GM12878 (cell line): ENCODE data around the gene UBR2. TPM values are rescaled to one million over a fixed set of nuclear protein-coding genes. Genes with fewer than 3 reads are reported as not detected.

Source experiments
- BACH1 ChIP-seq: fragments of 450-650 bp; IDR thresholded peaks from 2 replicates; pipeline ENCODE4 v1.6.1; 2017; ENCODE audit warnings: mild to moderate bottlenecking, borderline replicate concordance
- CREM ChIP-seq: IDR thresholded peaks from 2 replicates; pipeline ENCODE4 v1.6.1; 2014; ENCODE audit warnings: antibody characterized with exemption, low read depth
- EZH2 ChIP-seq: IDR thresholded peaks from 2 replicates; pipeline ENCODE4 v1.6.1; 2012; ENCODE audit warnings: low read depth, mild to moderate bottlenecking, control low read depth, inconsistent platforms, low read length, borderline replicate concordance; ENCODE audit not compliant: control insufficient read depth
- HCFC1 ChIP-seq: fragments of 150-350 bp; IDR thresholded peaks from 2 replicates; pipeline ENCODE4 v1.6.1; 2014; ENCODE audit warnings: low read length
- KDM1A ChIP-seq: fragments of 200-600 bp; sonication (generic); IDR thresholded peaks from 2 replicates; pipeline ENCODE4 v1.6.1; 2016; ENCODE audit warnings: borderline replicate concordance
- LARP7 ChIP-seq: fragments of 450-650 bp; IDR thresholded peaks from 2 replicates; pipeline ENCODE4 v1.6.1; 2017; ENCODE audit warnings: mild to moderate bottlenecking
- MTA2 ChIP-seq: fragments of 450-650 bp; IDR thresholded peaks from 2 replicates; pipeline ENCODE4 v1.6.1; 2016; ENCODE audit warnings: low read depth, mild to moderate bottlenecking, moderate library complexity
- NFXL1 ChIP-seq: fragments of 450-650 bp; IDR thresholded peaks from 2 replicates; pipeline ENCODE4 v1.6.1; 2017; ENCODE audit warnings: antibody characterized with exemption, mild to moderate bottlenecking, borderline replicate concordance
- NFYA ChIP-seq: IDR thresholded peaks from 2 replicates; pipeline ENCODE4 v1.6.1; 2011; ENCODE audit warnings: low read depth, mild to moderate bottlenecking, low read length, improper control_type of control experiment, borderline replicate concordance
- NR2C1 ChIP-seq: fragments of 450-650 bp; IDR thresholded peaks from 2 replicates; pipeline ENCODE4 v1.6.1; 2017; ENCODE audit warnings: antibody characterized with exemption, mild to moderate bottlenecking, moderate library complexity
- PML ChIP-seq: IDR thresholded peaks from 2 replicates; pipeline ENCODE4 v1.6.1; 2012; ENCODE audit warnings: low read length, inconsistent platforms
- STAT1 ChIP-seq: fragments of 450-650 bp; conservative IDR thresholded peaks from 2 replicates; pipeline ENCODE4 v1.6.1; 2014; ENCODE audit warnings: antibody characterized with exemption, mild to moderate bottlenecking
- TAF1 ChIP-seq: IDR thresholded peaks from 2 replicates; pipeline ENCODE4 v1.6.1; 2011; ENCODE audit warnings: mild to moderate bottlenecking, low read depth, low read length, borderline replicate concordance
- ZZZ3 ChIP-seq: IDR thresholded peaks from 2 replicates; pipeline ENCODE4 v1.6.1; 2011; ENCODE audit warnings: low read depth; ENCODE audit not compliant: control insufficient read depth, insufficient read length
- polyA plus RNA-seq, 11 experiments: library from polyadenylated mRNA; depleted of rRNA in 4 of 11; unstranded in 6 of 11; stranded (reverse) in 5 of 11; fragments of >200 nt; fragmentation: Nextera tagmentation in 4 of 11; fragmentation: Illumina TruSeq in 1 of 11; extraction: Ambion mirVana in 4 of 11; extraction: Trizol in 1 of 11; gene quantifications; 1 replicate in 1 of 11; 2 replicates in 10 of 11; pipeline versions ENCODE4 v1.2.1 to v1.2.3, GENCODE V29; 2011 to 2016; ENCODE audit warnings: inconsistent platforms in 2 of 11, missing spikeins in 2 of 11, low read depth in 1 of 11
- total RNA-seq, 4 experiments: library from RNA; depleted of rRNA in 3 of 4; stranded (reverse); fragments of >200 nt in 3 of 4; fragmentation: Illumina TruSeq in 1 of 4; extraction: Trizol in 1 of 4; gene quantifications; 2 replicates each; pipeline versions ENCODE4 v1.2.1 to v1.2.3, GENCODE V29; 2013 to 2021
- TF ChIP-seq, protein P1 (sequence below): fragments of 450-650 bp; IDR thresholded peaks from 2 replicates; pipeline ENCODE4 v1.6.1; 2017; ENCODE audit warnings: mild to moderate bottlenecking, moderate library complexity
- TF ChIP-seq, protein P2 (sequence below): IDR thresholded peaks from 2 replicates; pipeline ENCODE4 v1.6.1; 2011; ENCODE audit warnings: borderline replicate concordance, low read depth, mild to moderate bottlenecking, moderate library complexity, mixed read lengths, low read length; ENCODE audit not compliant: insufficient read depth; ENCODE audit errors: extremely low read length
- TF ChIP-seq, protein P3 (sequence below): fragments of 450-650 bp; IDR thresholded peaks from 2 replicates; pipeline ENCODE4 v1.6.1; 2016; ENCODE audit warnings: mild to moderate bottlenecking
- TF ChIP-seq, protein P4 (sequence below), 3 experiments: IDR thresholded peaks in 2 of 3; conservative IDR thresholded peaks in 1 of 3; 2 replicates each; pipeline ENCODE4 v1.5.1; 2011; ENCODE audit warnings: low read depth in 3 of 3, low read length in 3 of 3, mild to moderate bottlenecking in 3 of 3, control low read depth in 2 of 3, moderate library complexity in 2 of 3, inconsistent platforms in 1 of 3, mixed read lengths in 1 of 3; ENCODE audit not compliant: control insufficient read depth in 2 of 3, insufficient read depth in 1 of 3; ENCODE audit errors: extremely low read depth in 1 of 3
- TF ChIP-seq, protein P5 (sequence below): IDR thresholded peaks from 2 replicates; pipeline ENCODE4 v1.6.1; 2012; ENCODE audit warnings: mild to moderate bottlenecking, low read depth, low read length

UBR2 gene
- total and polyA plus RNA-seq, 10 of the 15 experiments (the other 5 are each of a cell fraction or from before 2014, with no cell fraction given) = 2.3 to 18.4 (median 9.6) TPM

DNA sequence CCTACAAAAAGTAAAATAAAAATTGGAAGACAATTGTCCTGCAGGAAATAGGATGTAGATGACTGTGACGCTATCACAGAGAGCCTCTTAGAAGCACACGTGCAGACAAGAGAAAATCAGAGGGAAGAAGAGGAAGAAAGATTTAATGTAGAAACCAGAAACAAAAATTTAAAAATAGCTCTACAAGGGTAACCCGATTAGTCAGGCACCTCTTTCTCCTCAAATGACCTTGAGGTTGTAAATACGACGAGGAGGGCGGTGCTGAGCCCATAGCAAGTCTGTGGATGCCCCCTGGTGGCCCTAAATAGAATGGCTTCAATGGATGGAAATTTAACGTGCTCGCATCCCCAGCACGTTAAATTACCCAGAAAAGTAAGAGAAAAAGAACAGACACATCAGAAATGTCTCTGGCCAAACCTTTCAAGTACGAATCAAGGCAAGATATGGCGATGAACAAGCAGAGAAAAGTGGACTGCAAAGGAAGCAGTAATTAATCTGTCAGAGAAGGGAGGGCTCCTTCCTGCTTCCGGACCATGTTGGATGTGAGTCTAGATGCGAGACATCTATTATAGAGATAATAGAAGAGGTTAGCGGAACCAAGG, 162.8 kb downstream of the UBR2 start (continued):
- TF ChIP-seq, protein P1, sequence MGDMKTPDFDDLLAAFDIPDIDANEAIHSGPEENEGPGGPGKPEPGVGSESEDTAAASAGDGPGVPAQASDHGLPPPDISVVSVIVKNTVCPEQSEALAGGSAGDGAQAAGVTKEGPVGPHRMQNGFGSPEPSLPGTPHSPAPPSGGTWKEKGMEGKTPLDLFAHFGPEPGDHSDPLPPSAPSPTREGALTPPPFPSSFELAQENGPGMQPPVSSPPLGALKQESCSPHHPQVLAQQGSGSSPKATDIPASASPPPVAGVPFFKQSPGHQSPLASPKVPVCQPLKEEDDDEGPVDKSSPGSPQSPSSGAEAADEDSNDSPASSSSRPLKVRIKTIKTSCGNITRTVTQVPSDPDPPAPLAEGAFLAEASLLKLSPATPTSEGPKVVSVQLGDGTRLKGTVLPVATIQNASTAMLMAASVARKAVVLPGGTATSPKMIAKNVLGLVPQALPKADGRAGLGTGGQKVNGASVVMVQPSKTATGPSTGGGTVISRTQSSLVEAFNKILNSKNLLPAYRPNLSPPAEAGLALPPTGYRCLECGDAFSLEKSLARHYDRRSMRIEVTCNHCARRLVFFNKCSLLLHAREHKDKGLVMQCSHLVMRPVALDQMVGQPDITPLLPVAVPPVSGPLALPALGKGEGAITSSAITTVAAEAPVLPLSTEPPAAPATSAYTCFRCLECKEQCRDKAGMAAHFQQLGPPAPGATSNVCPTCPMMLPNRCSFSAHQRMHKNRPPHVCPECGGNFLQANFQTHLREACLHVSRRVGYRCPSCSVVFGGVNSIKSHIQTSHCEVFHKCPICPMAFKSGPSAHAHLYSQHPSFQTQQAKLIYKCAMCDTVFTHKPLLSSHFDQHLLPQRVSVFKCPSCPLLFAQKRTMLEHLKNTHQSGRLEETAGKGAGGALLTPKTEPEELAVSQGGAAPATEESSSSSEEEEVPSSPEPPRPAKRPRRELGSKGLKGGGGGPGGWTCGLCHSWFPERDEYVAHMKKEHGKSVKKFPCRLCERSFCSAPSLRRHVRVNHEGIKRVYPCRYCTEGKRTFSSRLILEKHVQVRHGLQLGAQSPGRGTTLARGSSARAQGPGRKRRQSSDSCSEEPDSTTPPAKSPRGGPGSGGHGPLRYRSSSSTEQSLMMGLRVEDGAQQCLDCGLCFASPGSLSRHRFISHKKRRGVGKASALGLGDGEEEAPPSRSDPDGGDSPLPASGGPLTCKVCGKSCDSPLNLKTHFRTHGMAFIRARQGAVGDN = no peak
- no peak for TF ChIP-seq EZH2
- TF ChIP-seq MTA2 = no peak
- TF ChIP-seq NR2C1 = no peak
- TF ChIP-seq, protein P2, sequence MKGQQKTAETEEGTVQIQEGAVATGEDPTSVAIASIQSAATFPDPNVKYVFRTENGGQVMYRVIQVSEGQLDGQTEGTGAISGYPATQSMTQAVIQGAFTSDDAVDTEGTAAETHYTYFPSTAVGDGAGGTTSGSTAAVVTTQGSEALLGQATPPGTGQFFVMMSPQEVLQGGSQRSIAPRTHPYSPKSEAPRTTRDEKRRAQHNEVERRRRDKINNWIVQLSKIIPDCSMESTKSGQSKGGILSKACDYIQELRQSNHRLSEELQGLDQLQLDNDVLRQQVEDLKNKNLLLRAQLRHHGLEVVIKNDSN = no peak
- no peak for TF ChIP-seq LARP7
- no peak for TF ChIP-seq STAT1
- TF ChIP-seq CREM = peak; percentile 53; the same call in 1 of the 2 replicates
- TF ChIP-seq, protein P3, sequence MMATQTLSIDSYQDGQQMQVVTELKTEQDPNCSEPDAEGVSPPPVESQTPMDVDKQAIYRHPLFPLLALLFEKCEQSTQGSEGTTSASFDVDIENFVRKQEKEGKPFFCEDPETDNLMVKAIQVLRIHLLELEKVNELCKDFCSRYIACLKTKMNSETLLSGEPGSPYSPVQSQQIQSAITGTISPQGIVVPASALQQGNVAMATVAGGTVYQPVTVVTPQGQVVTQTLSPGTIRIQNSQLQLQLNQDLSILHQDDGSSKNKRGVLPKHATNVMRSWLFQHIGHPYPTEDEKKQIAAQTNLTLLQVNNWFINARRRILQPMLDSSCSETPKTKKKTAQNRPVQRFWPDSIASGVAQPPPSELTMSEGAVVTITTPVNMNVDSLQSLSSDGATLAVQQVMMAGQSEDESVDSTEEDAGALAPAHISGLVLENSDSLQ = no peak
- no peak for TF ChIP-seq NFYA
- TF ChIP-seq, protein P4, sequence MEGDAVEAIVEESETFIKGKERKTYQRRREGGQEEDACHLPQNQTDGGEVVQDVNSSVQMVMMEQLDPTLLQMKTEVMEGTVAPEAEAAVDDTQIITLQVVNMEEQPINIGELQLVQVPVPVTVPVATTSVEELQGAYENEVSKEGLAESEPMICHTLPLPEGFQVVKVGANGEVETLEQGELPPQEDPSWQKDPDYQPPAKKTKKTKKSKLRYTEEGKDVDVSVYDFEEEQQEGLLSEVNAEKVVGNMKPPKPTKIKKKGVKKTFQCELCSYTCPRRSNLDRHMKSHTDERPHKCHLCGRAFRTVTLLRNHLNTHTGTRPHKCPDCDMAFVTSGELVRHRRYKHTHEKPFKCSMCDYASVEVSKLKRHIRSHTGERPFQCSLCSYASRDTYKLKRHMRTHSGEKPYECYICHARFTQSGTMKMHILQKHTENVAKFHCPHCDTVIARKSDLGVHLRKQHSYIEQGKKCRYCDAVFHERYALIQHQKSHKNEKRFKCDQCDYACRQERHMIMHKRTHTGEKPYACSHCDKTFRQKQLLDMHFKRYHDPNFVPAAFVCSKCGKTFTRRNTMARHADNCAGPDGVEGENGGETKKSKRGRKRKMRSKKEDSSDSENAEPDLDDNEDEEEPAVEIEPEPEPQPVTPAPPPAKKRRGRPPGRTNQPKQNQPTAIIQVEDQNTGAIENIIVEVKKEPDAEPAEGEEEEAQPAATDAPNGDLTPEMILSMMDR (IDR thresholded peaks at IDR 0.05 in 2 of 3, conservative IDR thresholded peaks at IDR 0.05 in 1 of 3; ENCODE audit: control insufficient read depth in 2 of 3, extremely low read depth in 1 of 3, insufficient read depth in 1 of 3, low read depth in 3 of 3, low read length in 3 of 3) = peak; percentile 76 to 97 (median 89)
- peak; percentile 29; the same call in 1 of the 2 replicates for TF ChIP-seq HCFC1
- 0 out of 2 replicates have a peak, but pooled peaks have one; percentile 14 for TF ChIP-seq TAF1
- no peak for TF ChIP-seq KDM1A
- TF ChIP-seq, protein P5, sequence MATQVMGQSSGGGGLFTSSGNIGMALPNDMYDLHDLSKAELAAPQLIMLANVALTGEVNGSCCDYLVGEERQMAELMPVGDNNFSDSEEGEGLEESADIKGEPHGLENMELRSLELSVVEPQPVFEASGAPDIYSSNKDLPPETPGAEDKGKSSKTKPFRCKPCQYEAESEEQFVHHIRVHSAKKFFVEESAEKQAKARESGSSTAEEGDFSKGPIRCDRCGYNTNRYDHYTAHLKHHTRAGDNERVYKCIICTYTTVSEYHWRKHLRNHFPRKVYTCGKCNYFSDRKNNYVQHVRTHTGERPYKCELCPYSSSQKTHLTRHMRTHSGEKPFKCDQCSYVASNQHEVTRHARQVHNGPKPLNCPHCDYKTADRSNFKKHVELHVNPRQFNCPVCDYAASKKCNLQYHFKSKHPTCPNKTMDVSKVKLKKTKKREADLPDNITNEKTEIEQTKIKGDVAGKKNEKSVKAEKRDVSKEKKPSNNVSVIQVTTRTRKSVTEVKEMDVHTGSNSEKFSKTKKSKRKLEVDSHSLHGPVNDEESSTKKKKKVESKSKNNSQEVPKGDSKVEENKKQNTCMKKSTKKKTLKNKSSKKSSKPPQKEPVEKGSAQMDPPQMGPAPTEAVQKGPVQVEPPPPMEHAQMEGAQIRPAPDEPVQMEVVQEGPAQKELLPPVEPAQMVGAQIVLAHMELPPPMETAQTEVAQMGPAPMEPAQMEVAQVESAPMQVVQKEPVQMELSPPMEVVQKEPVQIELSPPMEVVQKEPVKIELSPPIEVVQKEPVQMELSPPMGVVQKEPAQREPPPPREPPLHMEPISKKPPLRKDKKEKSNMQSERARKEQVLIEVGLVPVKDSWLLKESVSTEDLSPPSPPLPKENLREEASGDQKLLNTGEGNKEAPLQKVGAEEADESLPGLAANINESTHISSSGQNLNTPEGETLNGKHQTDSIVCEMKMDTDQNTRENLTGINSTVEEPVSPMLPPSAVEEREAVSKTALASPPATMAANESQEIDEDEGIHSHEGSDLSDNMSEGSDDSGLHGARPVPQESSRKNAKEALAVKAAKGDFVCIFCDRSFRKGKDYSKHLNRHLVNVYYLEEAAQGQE = no peak
- TF ChIP-seq PML = no peak
- TF ChIP-seq NFXL1 = no peak
- no peak for TF ChIP-seq BACH1
- TF ChIP-seq ZZZ3 = no peak
